ENCODE data around the gene USP48.

The USP48 gene

GRCh38 chr1:21691739-21692138 lies 91.2 kb downstream of the USP48 start:
- Histone ChIP-seq H3K9me3 (ENCODE audit: insufficient read depth, low read length) (no peaks in the 10 kb centered on the region), H3K4me1 (ENCODE audit: insufficient read depth, insufficient read length) (no peaks in the 10 kb centered on the region), H3K4me3 (ENCODE audit: insufficient read length, low read depth) (no peak overlapping the region), H3K36me3 (ENCODE audit: insufficient read depth, insufficient read length, low read length) (peaks cover 60% of the 10 kb centered on the region), H3K9ac (ENCODE audit: insufficient read length, low read depth) (no peak overlapping the region), H3K27me3 (ENCODE audit: insufficient read depth, insufficient read length) (no peaks in the 10 kb centered on the region)
- DNase-seq (ENCODE audit: low read depth, low spot score): no peak
- no peak for TF ChIP-seq ZNF274 (IDR thresholded peaks at IDR 0.05; ENCODE audit: low read depth, low read length)
- no peak for TF ChIP-seq YY1 (IDR thresholded peaks at IDR 0.05; ENCODE audit: insufficient read depth, insufficient read length)
- TF ChIP-seq SUZ12 (IDR thresholded peaks at IDR 0.05; ENCODE audit: extremely low read depth, insufficient read depth, insufficient read length): no peak

- H3K4me1 ChIP-seq (ENCODE audit: insufficient read depth, insufficient read length): no peaks in the 10 kb centered on the region
- no peak for DNase-seq (ENCODE audit: low read depth, low spot score)
- H3K27me3 ChIP-seq (ENCODE audit: insufficient read depth, insufficient read length): no peaks in the 10 kb centered on the region
- peaks cover 66% of the 10 kb centered on the region for H3K36me3 ChIP-seq (ENCODE audit: insufficient read depth, insufficient read length, low read length)
- no peak for TF ChIP-seq ZNF274 (IDR thresholded peaks at IDR 0.05; ENCODE audit: low read depth, low read length)
- TF ChIP-seq YY1 (IDR thresholded peaks at IDR 0.05; ENCODE audit: insufficient read depth, insufficient read length): no peak
- TF ChIP-seq SUZ12 (IDR thresholded peaks at IDR 0.05; ENCODE audit: extremely low read depth, insufficient read depth, insufficient read length): no peak
- H3K9ac ChIP-seq (ENCODE audit: insufficient read length, low read depth): no peak overlapping the region
- H3K9me3 ChIP-seq (ENCODE audit: insufficient read depth, low read length): no peaks in the 10 kb centered on the region
- no peak overlapping the region for H3K4me3 ChIP-seq (ENCODE audit: insufficient read length, low read depth)
These were observed 93.1 kb downstream of the USP48 start for GRCh38 chr1:21689661-21690372.

- peaks cover 57% of the 10 kb centered on the region for H3K36me3 ChIP-seq (ENCODE audit: insufficient read depth, insufficient read length, low read length)
- H3K27me3 ChIP-seq (ENCODE audit: insufficient read depth, insufficient read length): no peaks in the 10 kb centered on the region
- no peak overlapping the region for H3K9ac ChIP-seq (ENCODE audit: insufficient read length, low read depth)
- no peaks in the 10 kb centered on the region for H3K9me3 ChIP-seq (ENCODE audit: insufficient read depth, low read length)
- DNase-seq (ENCODE audit: low read depth, low spot score): no peak
- no peak overlapping the region for H3K4me3 ChIP-seq (ENCODE audit: insufficient read length, low read depth)
- H3K4me1 ChIP-seq (ENCODE audit: insufficient read depth, insufficient read length): no peaks in the 10 kb centered on the region
- TF ChIP-seq YY1 (IDR thresholded peaks at IDR 0.05; ENCODE audit: insufficient read depth, insufficient read length) (no peak), ZNF274 (IDR thresholded peaks at IDR 0.05; ENCODE audit: low read depth, low read length) (no peak), SUZ12 (IDR thresholded peaks at IDR 0.05; ENCODE audit: extremely low read depth, insufficient read depth, insufficient read length) (no peak)
These were observed 95.8 kb downstream of the USP48 start for GRCh38 chr1:21687081-21687529.

GRCh38 chr1:21685946-21686678 lies 96.8 kb downstream of the USP48 start:
- no peak overlapping the region for H3K9ac ChIP-seq (ENCODE audit: insufficient read length, low read depth)
- H3K4me1 ChIP-seq (ENCODE audit: insufficient read depth, insufficient read length): no peaks in the 10 kb centered on the region
- no peak overlapping the region for H3K4me3 ChIP-seq (ENCODE audit: insufficient read length, low read depth)
- no peak for DNase-seq (ENCODE audit: low read depth, low spot score)
- TF ChIP-seq SUZ12 (IDR thresholded peaks at IDR 0.05; ENCODE audit: extremely low read depth, insufficient read depth, insufficient read length) (no peak), YY1 (IDR thresholded peaks at IDR 0.05; ENCODE audit: insufficient read depth, insufficient read length) (no peak), ZNF274 (IDR thresholded peaks at IDR 0.05; ENCODE audit: low read depth, low read length) (no peak)
- H3K36me3 ChIP-seq (ENCODE audit: insufficient read depth, insufficient read length, low read length): peaks cover 56% of the 10 kb centered on the region
- H3K9me3 ChIP-seq (ENCODE audit: insufficient read depth, low read length): no peaks in the 10 kb centered on the region
- H3K27me3 ChIP-seq (ENCODE audit: insufficient read depth, insufficient read length): no peaks in the 10 kb centered on the region

GRCh38 chr1:21681426-21681825 lies 101.5 kb downstream of the USP48 start:
- Histone ChIP-seq H3K4me1 (ENCODE audit: insufficient read depth, insufficient read length) (no peaks in the 10 kb centered on the region), H3K27me3 (ENCODE audit: insufficient read depth, insufficient read length) (no peaks in the 10 kb centered on the region), H3K9ac (ENCODE audit: insufficient read length, low read depth) (no peak overlapping the region), H3K4me3 (ENCODE audit: insufficient read length, low read depth) (no peak overlapping the region), H3K9me3 (ENCODE audit: insufficient read depth, low read length) (no peaks in the 10 kb centered on the region), H3K36me3 (ENCODE audit: insufficient read depth, insufficient read length, low read length) (peaks cover 58% of the 10 kb centered on the region)
- no peak for DNase-seq (ENCODE audit: low read depth, low spot score)
- no peak for TF ChIP-seq YY1 (IDR thresholded peaks at IDR 0.05; ENCODE audit: insufficient read depth, insufficient read length)
- no peak for TF ChIP-seq ZNF274 (IDR thresholded peaks at IDR 0.05; ENCODE audit: low read depth, low read length)
- TF ChIP-seq SUZ12 (IDR thresholded peaks at IDR 0.05; ENCODE audit: extremely low read depth, insufficient read depth, insufficient read length): no peak

- Histone ChIP-seq H3K27me3 (ENCODE audit: insufficient read depth, insufficient read length) (no peaks in the 10 kb centered on the region), H3K4me3 (ENCODE audit: insufficient read length, low read depth) (no peak overlapping the region), H3K9me3 (ENCODE audit: insufficient read depth, low read length) (no peaks in the 10 kb centered on the region), H3K9ac (ENCODE audit: insufficient read length, low read depth) (no peak overlapping the region), H3K36me3 (ENCODE audit: insufficient read depth, insufficient read length, low read length) (peaks cover 53% of the 10 kb centered on the region), H3K4me1 (ENCODE audit: insufficient read depth, insufficient read length) (no peaks in the 10 kb centered on the region)
- TF ChIP-seq YY1 (IDR thresholded peaks at IDR 0.05; ENCODE audit: insufficient read depth, insufficient read length) (no peak), ZNF274 (IDR thresholded peaks at IDR 0.05; ENCODE audit: low read depth, low read length) (no peak), SUZ12 (IDR thresholded peaks at IDR 0.05; ENCODE audit: extremely low read depth, insufficient read depth, insufficient read length) (no peak)
- DNase-seq (ENCODE audit: low read depth, low spot score): no peak
These were observed 102.0 kb downstream of the USP48 start for GRCh38 chr1:21680918-21681317.

- no peaks in the 10 kb centered on the region for H3K4me1 ChIP-seq (ENCODE audit: insufficient read depth, insufficient read length)
- H3K36me3 ChIP-seq (ENCODE audit: insufficient read depth, insufficient read length, low read length): peaks cover 48% of the 10 kb centered on the region
- no peak overlapping the region for H3K9ac ChIP-seq (ENCODE audit: insufficient read length, low read depth)
- TF ChIP-seq YY1 (IDR thresholded peaks at IDR 0.05; ENCODE audit: insufficient read depth, insufficient read length): no peak
- TF ChIP-seq ZNF274 (IDR thresholded peaks at IDR 0.05; ENCODE audit: low read depth, low read length): no peak
- no peak for TF ChIP-seq SUZ12 (IDR thresholded peaks at IDR 0.05; ENCODE audit: extremely low read depth, insufficient read depth, insufficient read length)
- no peak overlapping the region for H3K4me3 ChIP-seq (ENCODE audit: insufficient read length, low read depth)
- no peaks in the 10 kb centered on the region for H3K9me3 ChIP-seq (ENCODE audit: insufficient read depth, low read length)
- no peaks in the 10 kb centered on the region for H3K27me3 ChIP-seq (ENCODE audit: insufficient read depth, insufficient read length)
- no peak for DNase-seq (ENCODE audit: low read depth, low spot score)
These were observed 102.6 kb downstream of the USP48 start for GRCh38 chr1:21680381-21680780.
